ENCODE data around the gene PELI2. TPM values are rescaled to one million over a fixed set of nuclear protein-coding genes. Genes with fewer than 3 reads are reported as not detected.
"Not testable (repeated sequence)": the region's sequence is repeated elsewhere in the genome, so short reads cannot be mapped to it uniquely, and the experiment has no call there.

PELI2 gene
- total and polyA plus RNA-seq, 9 donors: 13.0 to 36.8 (median 28.5) TPM

GRCh38 chr14:56156096-56156495 lies 37.9 kb downstream of the PELI2 start:
- no peak overlapping the region for H3K27ac ChIP-seq
- TF ChIP-seq POLR2A (IDR thresholded peaks at IDR 0.05): no peak
- TF ChIP-seq CTCF (IDR thresholded peaks at IDR 0.05): no peak
- TF ChIP-seq EP300 (IDR thresholded peaks at IDR 0.05): no peak
- intact Hi-C loops (cut with DNase I): no loop called here
- no peaks in the 10 kb centered on the region for H3K27me3 ChIP-seq
- H3K9me3 ChIP-seq: no peaks in the 10 kb centered on the region
- DNase-seq: no peak
- no peaks in the 10 kb centered on the region for H3K36me3 ChIP-seq
- peaks cover 9% of the 10 kb centered on the region for H3K4me1 ChIP-seq (ENCODE audit: insufficient read depth)
- H3K4me3 ChIP-seq: no peak overlapping the region

DNA sequence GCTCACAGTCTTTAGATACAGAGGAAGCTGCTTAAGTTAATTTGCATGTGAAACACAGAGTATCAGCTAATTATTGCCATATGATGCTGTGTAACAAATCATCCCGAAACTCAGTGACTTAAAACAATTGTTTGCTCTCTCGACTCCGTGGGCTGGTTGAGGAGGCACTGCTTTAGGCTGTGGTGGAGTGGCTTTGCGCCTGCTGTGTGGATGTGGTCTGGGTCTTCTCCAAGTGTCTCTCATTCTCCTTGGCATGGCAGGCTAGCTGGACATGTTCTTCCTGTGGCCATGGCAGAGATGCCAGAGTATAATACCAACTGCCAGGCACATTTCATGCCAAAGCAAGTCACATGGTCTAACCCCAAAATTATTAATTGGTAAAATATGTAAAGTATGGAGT lies 40.9 kb downstream of the PELI2 start:
- H3K27ac ChIP-seq: peak overlapping the region in 1 of 2 donors; percentile 15
- H3K9me3 ChIP-seq: no peaks in the 10 kb centered on the region
- TF ChIP-seq POLR2A (IDR thresholded peaks at IDR 0.05) (no peak), EP300 (IDR thresholded peaks at IDR 0.05) (no peak), CTCF (IDR thresholded peaks at IDR 0.05) (no peak)
- WGBS, 3 donors: 94 to 98% (median 96%) methylated on average over 4 of the region's 4 CpGs
- no peaks in the 10 kb centered on the region for H3K36me3 ChIP-seq
- no peak overlapping the region for H3K4me3 ChIP-seq
- no peaks in the 10 kb centered on the region for H3K27me3 ChIP-seq
- DNase-seq: no peak
- peaks cover 9% of the 10 kb centered on the region for H3K4me1 ChIP-seq (ENCODE audit: insufficient read depth)
- intact Hi-C loops (cut with DNase I): no loop called here

- WGBS, 3 donors: 6 to 12% (median 8%) methylated on average over 2 of the region's 2 CpGs
- intact Hi-C loops (cut with DNase I): no loop called here
- H3K36me3 ChIP-seq: no peaks in the 10 kb centered on the region
- no peak overlapping the region for H3K27ac ChIP-seq
- H3K9me3 ChIP-seq: no peaks in the 10 kb centered on the region
- peaks cover 9% of the 10 kb centered on the region for H3K4me1 ChIP-seq (ENCODE audit: insufficient read depth)
- TF ChIP-seq EP300 (IDR thresholded peaks at IDR 0.05) (no peak), POLR2A (IDR thresholded peaks at IDR 0.05) (no peak), CTCF (IDR thresholded peaks at IDR 0.05) (no peak)
- no peaks in the 10 kb centered on the region for H3K27me3 ChIP-seq
- no peak for DNase-seq
- H3K4me3 ChIP-seq: no peak overlapping the region
These were observed 41.9 kb downstream of the PELI2 start for GRCh38 chr14:56160088-56160487.

GRCh38 chr14:56161658-56162057 lies 43.4 kb downstream of the PELI2 start:
- no peaks in the 10 kb centered on the region for H3K27me3 ChIP-seq
- no peaks in the 10 kb centered on the region for H3K36me3 ChIP-seq
- H3K27ac ChIP-seq: no peak overlapping the region
- intact Hi-C loops (cut with DNase I): no loop called here
- H3K4me3 ChIP-seq: no peak overlapping the region
- peaks cover 5% of the 10 kb centered on the region for H3K4me1 ChIP-seq (ENCODE audit: insufficient read depth)
- 92 to 98% (median 95%) methylated on average over 1 of the region's 1 CpG for WGBS, 3 donors
- H3K9me3 ChIP-seq: no peaks in the 10 kb centered on the region
- TF ChIP-seq EP300 (IDR thresholded peaks at IDR 0.05): no peak
- no peak for TF ChIP-seq CTCF (IDR thresholded peaks at IDR 0.05)
- TF ChIP-seq POLR2A (IDR thresholded peaks at IDR 0.05): no peak
- no peak for DNase-seq

DNA sequence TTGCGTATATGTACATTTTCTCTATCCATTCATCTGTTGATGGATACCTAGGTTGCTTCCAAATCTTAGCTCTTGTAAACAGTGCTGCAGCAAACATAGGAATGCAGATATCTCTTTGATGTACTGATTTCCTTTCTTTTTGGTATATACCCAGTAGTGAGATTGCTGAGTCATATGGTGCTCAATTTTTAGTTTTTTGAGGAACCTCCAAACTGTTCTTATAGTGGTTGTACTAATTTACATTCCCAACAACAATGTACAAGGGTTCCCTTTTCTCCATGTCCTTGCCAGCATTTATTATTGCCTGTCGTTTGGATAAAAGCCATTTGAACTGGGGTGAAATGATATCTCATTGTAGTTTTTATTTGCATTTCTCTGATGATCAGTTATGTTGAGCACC lies 44.3 kb downstream of the PELI2 start:
- Histone ChIP-seq H3K27me3 (no peaks in the 10 kb centered on the region), H3K36me3 (no peaks in the 10 kb centered on the region), H3K9me3 (no peaks in the 10 kb centered on the region), H3K4me1 (ENCODE audit: insufficient read depth) (peaks cover 5% of the 10 kb centered on the region), H3K27ac (no peak overlapping the region), H3K4me3 (no peak overlapping the region)
- TF ChIP-seq EP300 (IDR thresholded peaks at IDR 0.05) (no peak), POLR2A (IDR thresholded peaks at IDR 0.05) (no peak), CTCF (IDR thresholded peaks at IDR 0.05) (no peak)
- no peak for DNase-seq
- intact Hi-C loops (cut with DNase I): no loop called here
- 90 to 96% (median 91%) methylated on average over 2 of the region's 2 CpGs for WGBS, 3 donors

DNA sequence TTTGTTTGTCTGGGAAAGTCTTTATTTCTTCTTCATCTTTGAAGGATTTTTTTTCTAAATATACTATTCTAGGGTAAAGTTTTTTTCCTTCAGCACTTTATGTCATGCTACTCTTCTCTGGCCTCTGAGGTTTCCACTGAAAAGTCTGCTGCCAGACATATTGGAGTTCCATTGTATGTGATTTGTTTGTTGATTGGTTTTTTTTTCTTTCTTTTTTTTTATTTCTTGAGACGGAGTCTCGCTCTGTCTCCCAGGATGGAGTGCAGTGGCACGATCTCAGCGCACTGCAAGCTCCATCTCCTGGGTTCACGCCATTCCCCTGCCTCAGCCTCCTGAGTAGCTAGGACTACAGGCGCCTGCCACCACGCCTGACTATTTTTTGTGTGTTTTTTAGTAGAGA lies 48.4 kb downstream of the PELI2 start:
- 96 to 98% (median 97%) methylated on average over 7 of the region's 7 CpGs for WGBS, 3 donors
- H3K4me3 ChIP-seq; H3K27me3 ChIP-seq; H3K27ac ChIP-seq; H3K36me3 ChIP-seq; H3K9me3 ChIP-seq; H3K4me1 ChIP-seq (ENCODE audit: insufficient read depth); intact Hi-C loops (cut with DNase I); DNase-seq: not testable (repeated sequence)

Measured in ovary (tissue), 9 donors.